HFF-Myc (cell line): ENCODE results near the gene ARHGEF6.
A peak's percentile ranks its signal among the peaks of the same experiment; 100 is the strongest.

ENCODE experiments used
- DNase-seq: peaks from one replicate; pipeline ENCODE4 v3.0.0-alpha.2; 2011; ENCODE audit warnings: low read depth; ENCODE audit errors: extremely low read depth
- H3K4me3 ChIP-seq: replicated peaks from 2 replicates; pipeline ENCODE4 v1.5.1; 2011; ENCODE audit warnings: low read depth, mild to moderate bottlenecking, control low read depth, low read length
- TF ChIP-seq, protein P1 (sequence below): IDR thresholded peaks from 2 replicates; pipeline ENCODE4 v1.5.1; 2012; ENCODE audit warnings: mild to moderate bottlenecking, low read depth, low read length, control low read depth; ENCODE audit errors: missing control alignments

The ARHGEF6 gene

GRCh38 chrX:136697156-136697555 lies 83.6 kb downstream of the ARHGEF6 start:
- no peak overlapping the region for H3K4me3 ChIP-seq
- no peak for DNase-seq
- TF ChIP-seq, protein P1, sequence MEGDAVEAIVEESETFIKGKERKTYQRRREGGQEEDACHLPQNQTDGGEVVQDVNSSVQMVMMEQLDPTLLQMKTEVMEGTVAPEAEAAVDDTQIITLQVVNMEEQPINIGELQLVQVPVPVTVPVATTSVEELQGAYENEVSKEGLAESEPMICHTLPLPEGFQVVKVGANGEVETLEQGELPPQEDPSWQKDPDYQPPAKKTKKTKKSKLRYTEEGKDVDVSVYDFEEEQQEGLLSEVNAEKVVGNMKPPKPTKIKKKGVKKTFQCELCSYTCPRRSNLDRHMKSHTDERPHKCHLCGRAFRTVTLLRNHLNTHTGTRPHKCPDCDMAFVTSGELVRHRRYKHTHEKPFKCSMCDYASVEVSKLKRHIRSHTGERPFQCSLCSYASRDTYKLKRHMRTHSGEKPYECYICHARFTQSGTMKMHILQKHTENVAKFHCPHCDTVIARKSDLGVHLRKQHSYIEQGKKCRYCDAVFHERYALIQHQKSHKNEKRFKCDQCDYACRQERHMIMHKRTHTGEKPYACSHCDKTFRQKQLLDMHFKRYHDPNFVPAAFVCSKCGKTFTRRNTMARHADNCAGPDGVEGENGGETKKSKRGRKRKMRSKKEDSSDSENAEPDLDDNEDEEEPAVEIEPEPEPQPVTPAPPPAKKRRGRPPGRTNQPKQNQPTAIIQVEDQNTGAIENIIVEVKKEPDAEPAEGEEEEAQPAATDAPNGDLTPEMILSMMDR: no peak

DNA sequence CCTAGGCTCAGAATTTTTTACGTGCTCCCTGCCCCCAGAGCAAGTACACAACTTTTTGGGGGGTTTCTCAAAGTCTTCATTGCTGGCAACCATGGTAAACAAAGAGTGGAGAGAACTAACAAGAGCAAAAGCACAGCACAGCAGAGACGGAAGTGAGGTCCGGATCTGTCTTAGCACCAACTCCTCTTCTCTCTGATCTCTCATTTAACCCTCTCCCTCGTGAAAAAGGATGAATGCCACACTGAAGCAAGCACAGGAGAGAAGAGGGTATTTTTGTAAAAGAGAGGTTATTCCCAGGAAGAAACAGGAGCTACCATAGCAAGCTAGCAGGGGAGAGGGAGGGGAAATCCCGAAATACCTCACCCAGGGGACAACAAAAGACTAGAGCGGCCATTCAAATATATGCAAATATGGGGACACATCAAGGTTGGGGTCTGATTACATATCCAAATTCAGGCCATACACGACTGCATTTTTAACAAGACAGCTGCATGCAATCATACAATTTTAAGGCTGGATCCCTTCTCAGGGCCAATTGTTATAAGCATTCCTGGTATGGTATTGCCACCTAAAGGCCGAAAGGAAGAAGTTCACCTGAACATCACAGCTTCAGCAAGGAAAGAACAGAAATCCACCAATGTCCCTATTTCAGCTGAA lies 86.2 kb downstream of the ARHGEF6 start:
- no peak overlapping the region for H3K4me3 ChIP-seq

GRCh38 chrX:136692271-136692670 lies 88.5 kb downstream of the ARHGEF6 start:
- no peak for DNase-seq
- TF ChIP-seq, protein P1: no peak
- H3K4me3 ChIP-seq: no peak overlapping the region

More for the DNA sequence above, 86.2 kb downstream of the ARHGEF6 start:
- TF ChIP-seq, protein P1: peak; percentile 42
- peak; percentile 7 for DNase-seq

DNA sequence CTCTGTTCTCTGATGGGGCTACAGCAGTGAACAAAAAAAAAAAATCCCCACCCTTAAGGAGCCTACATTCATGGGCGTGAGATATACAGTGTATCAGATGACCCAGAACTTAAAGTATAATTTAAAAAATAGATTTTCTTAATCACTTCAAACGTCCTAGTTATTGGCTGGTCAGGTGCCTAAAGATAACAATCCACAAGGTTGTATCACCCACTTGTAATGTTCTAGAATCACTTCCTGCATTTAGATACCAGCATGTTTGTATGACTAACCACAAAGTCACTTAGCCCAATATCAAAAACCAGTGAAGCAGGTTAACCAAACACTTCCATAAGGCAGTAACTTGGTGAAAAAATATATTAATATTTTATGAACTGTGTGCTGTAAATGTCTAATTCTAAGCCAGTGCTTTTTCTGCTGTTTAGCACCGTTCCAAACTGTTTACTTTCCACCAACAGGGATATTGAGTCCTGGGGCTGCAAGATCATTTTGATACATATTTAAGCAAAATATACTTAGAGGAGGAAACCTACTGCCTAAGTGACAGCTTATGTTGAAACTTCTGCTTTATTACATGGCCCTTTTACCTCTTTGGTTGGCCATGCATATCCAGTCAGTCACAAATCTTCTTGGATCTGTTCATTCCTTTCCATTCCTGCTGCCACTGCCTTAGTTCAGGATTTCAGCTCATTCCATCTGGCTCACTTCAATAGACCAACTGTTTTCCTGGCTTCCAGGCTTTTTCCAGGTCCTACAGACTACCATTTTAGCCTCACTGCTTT lies 89.5 kb downstream of the ARHGEF6 start:
- H3K4me3 ChIP-seq: no peak overlapping the region
- DNase-seq: no peak
- TF ChIP-seq, protein P1: no peak

DNA sequence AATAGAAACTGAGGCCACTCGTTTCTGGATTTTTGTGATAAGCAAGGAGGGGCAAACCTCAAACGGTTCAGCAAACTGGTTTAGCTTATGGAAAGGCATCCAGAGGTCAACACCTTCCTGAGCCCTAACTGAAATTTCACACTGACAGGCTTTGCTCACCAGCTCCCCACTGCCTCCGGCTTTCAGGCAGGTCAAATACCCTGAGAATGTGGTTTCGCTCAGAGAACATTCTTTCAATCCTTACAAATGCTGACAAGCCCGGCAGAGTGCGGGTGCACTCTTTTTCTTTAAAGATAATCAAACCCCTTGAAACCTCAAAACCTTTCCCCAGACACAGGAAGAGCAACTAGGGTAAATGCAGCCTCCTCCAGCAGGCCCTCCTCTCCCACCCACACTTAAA lies 91.3 kb downstream of the ARHGEF6 start:
- TF ChIP-seq, protein P1: no peak
- no peak for DNase-seq
- no peak overlapping the region for H3K4me3 ChIP-seq

GRCh38 chrX:136687457-136687856 lies 93.3 kb downstream of the ARHGEF6 start:
- no peak for DNase-seq
- no peak overlapping the region for H3K4me3 ChIP-seq
- TF ChIP-seq, protein P1: no peak
